Measurements from ENCODE around the gene SSH2. TPM values are rescaled to one million over a fixed set of nuclear protein-coding genes. Genes with fewer than 3 reads are reported as not detected.

The SSH2 gene
- total RNA-seq, 1 experiment from 2014 or later, result 14.6 TPM

DNA sequence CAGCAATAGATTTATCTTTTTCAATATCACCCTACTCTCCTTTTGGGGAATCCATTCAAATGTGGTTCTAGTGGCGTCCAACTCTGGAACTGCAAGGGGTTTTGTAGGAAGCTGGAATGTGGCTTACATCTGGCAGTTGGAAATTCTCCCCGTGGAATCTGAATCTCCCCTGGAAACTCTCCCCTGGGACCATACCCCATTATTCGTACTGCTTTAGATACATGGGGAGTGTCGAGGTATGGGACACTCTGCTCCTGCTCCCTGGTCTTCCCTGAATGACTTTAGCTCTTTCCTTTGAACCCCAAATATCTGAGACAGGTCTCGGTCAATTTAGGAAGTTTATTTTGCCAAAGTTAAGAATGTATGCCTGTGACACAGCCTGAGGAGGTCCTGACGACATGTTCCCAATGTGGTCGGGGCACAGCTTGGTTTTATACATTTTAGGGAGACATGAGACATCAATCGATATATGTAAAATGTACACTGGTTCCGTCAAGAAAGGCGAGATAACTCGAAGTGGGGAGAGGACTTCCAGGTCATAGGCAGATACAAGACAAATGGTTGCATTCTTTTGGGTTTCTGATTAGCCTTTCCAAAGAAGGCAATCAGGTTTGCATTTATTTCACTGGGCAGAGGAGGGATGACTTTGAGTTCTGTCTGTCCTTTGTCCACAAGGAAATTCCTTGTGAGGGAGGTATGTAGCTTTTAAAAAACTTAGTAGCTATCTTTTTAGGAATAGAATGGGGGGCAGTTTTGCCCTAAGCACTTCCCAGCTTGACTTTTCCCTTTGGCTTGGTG is 218.2 kb downstream of the SSH2 start:
- DNase-seq, result no peak

More for the DNA sequence above, 218.2 kb downstream of the SSH2 start:
- no peak overlapping the region for H2BK20ac ChIP-seq (ENCODE audit: low read depth, low read length, poor library complexity, severe bottlenecking)
- H3K4me2 ChIP-seq (ENCODE audit: insufficient read depth, insufficient read length, low read length), result no peak overlapping the region
- H3K79me1 ChIP-seq (ENCODE audit: insufficient read depth, low read depth, low read length, poor library complexity, severe bottlenecking), result no peaks in the 10 kb centered on the region
- H3K18ac ChIP-seq (ENCODE audit: insufficient read length, low read depth, low read length), result no peak overlapping the region
- no peak overlapping the region for H3T11ph ChIP-seq (ENCODE audit: low read length)
- no peak overlapping the region for H4K5ac ChIP-seq (ENCODE audit: insufficient read length, low read depth, low read length)
- H3K4me1 ChIP-seq (ENCODE audit: insufficient read depth, low read length), result no peaks in the 10 kb centered on the region; the same call in 1 of the 2 replicates
- TF ChIP-seq, protein P1, sequence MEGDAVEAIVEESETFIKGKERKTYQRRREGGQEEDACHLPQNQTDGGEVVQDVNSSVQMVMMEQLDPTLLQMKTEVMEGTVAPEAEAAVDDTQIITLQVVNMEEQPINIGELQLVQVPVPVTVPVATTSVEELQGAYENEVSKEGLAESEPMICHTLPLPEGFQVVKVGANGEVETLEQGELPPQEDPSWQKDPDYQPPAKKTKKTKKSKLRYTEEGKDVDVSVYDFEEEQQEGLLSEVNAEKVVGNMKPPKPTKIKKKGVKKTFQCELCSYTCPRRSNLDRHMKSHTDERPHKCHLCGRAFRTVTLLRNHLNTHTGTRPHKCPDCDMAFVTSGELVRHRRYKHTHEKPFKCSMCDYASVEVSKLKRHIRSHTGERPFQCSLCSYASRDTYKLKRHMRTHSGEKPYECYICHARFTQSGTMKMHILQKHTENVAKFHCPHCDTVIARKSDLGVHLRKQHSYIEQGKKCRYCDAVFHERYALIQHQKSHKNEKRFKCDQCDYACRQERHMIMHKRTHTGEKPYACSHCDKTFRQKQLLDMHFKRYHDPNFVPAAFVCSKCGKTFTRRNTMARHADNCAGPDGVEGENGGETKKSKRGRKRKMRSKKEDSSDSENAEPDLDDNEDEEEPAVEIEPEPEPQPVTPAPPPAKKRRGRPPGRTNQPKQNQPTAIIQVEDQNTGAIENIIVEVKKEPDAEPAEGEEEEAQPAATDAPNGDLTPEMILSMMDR (conservative IDR thresholded peaks at IDR 0.05), result no peak
- no peak overlapping the region for H3K23ac ChIP-seq (ENCODE audit: insufficient read length, low read depth, low read length)
- H4K20me1 ChIP-seq (ENCODE audit: control insufficient read depth, insufficient read depth, insufficient read length), result no peaks in the 10 kb centered on the region
- H3K79me2 ChIP-seq (ENCODE audit: insufficient read depth, low read length), result no peaks in the 10 kb centered on the region
- no peaks in the 10 kb centered on the region for H3K9me3 ChIP-seq (ENCODE audit: control insufficient read depth, low read depth, low read length)
- H2AK5ac ChIP-seq (ENCODE audit: insufficient read length, low read length), result no peak overlapping the region
- no peak overlapping the region for H2BK12ac ChIP-seq (ENCODE audit: insufficient read length, low read depth, low read length)
- H3K4ac ChIP-seq (ENCODE audit: low read depth, low read length), result no peak overlapping the region
- no peak overlapping the region for H3K14ac ChIP-seq (ENCODE audit: insufficient read depth, low read length)
- Mint-ChIP-seq H3K9me3 (no peaks in the 10 kb centered on the region), H3K4me3 (no peak overlapping the region), H3K4me1 (peaks cover 23 to 28% of the 10 kb centered on the region in 2 experiments), H3K27ac (peak overlapping the region; percentile 9 to 42 (median 19); a peak in 4 of 7 replicates), H3K36me3 (ENCODE audit: insufficient read depth in 1 of 3, low read depth in 3 of 3) (no peaks in the 10 kb centered on the region), H3K27me3 (ENCODE audit: low read depth) (no peaks in the 10 kb centered on the region)
- no peak overlapping the region for H3K27ac ChIP-seq (ENCODE audit: insufficient read length, low read depth, low read length)
- H2AFZ ChIP-seq (ENCODE audit: low read length), result no peak overlapping the region
- no CpG with 5 or more reads among the region's 11 CpGs for WGBS (ENCODE audit: extremely low coverage, insufficient read length, low lambda C conversion rate)
- no peak overlapping the region for H3K56ac ChIP-seq (ENCODE audit: insufficient read length, low read depth, low read length)
- H2BK120ac ChIP-seq (ENCODE audit: low read depth, low read length, poor library complexity, severe bottlenecking), result no peak overlapping the region
- no peak overlapping the region for H4K8ac ChIP-seq (replicated peaks; ENCODE audit: insufficient read length, low read depth, low read length)
- H3K9ac ChIP-seq (ENCODE audit: extremely low read depth, insufficient read length, low read length), result no peak overlapping the region
- H2BK5ac ChIP-seq (ENCODE audit: insufficient read length, low read length), result no peak overlapping the region
- no peak overlapping the region for H2BK15ac ChIP-seq (ENCODE audit: low read depth, low read length)
- H3K27me3 ChIP-seq (ENCODE audit: insufficient read depth, low read length), result no peaks in the 10 kb centered on the region
- no peaks in the 10 kb centered on the region for H3K23me2 ChIP-seq (ENCODE audit: insufficient read length, low read depth, low read length, poor library complexity, severe bottlenecking)
- no peak overlapping the region for H4K91ac ChIP-seq (ENCODE audit: insufficient read length, low read depth, low read length)

Data from H9 (cell line).